Fibroblast of skin of left biceps (primary cell): ENCODE measurements around the gene KANSL1L.
"Not testable (repeated sequence)": the region's sequence is repeated elsewhere in the genome, so short reads cannot be mapped to it uniquely, and the experiment has no call there.

Source experiments
- DNase-seq, 2 experiments: peaks; one replicate each; pipeline ENCODE4 v3.0.0-alpha.2; 2013; ENCODE audit warnings: low read depth in 2 of 2

The KANSL1L gene

DNA sequence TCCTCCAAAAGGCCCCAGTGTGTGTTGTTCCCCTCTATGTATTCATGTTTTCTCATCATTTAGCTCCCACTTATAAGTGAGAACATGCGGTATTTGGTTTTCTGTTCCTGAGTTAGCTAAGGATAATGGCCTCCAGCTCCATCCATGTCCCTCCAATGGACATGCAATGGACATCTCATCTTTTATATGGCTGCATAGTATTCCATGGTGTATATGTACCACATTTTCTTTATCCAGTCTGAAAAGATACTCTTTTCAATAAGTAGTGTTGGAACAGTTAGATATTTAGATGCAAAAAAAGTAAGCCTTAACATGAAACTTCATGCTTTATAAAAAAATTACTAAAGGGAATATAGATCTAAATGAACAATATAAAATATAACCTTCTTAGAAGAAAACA lies 5.9 kb upstream of the KANSL1L start:
- DNase-seq, result not testable (repeated sequence)

DNA sequence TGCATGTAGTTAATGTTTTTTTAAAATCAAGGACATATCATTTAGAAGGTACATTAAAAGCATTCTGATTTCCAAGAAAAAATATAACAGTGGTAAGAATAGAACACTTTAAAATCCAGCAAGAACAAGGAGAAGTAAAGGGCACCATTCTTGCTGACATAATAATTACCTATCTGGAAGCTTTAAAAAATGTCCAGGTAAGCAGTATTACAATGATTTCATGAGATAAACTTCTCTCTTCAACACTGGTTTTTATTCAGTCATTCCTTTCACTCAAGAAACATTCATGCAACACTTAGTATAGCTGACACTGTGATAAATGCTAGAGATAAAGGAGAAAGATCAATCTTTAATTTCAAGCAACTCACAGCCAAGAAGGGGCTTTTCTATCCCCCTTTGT lies 2.9 kb upstream of the KANSL1L start:
- no peak for DNase-seq

DNA sequence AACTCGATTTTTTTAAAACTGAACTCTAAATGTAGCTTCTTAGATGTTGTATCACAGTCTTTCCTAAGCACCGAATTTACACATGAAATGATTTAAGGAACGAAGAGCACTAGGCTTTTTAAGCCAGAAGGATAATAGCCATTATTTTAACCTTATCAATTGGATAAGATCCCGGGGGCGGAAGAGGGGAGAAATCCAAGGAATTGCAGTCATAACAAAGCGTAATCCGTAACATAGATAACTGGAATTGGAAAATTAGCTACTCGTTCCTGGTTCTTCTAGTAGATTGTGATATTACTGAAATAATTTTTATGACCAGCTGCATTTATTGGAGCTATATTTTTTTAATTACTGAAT lies 988 bp upstream of the KANSL1L start:
- DNase-seq, result no peak

DNA sequence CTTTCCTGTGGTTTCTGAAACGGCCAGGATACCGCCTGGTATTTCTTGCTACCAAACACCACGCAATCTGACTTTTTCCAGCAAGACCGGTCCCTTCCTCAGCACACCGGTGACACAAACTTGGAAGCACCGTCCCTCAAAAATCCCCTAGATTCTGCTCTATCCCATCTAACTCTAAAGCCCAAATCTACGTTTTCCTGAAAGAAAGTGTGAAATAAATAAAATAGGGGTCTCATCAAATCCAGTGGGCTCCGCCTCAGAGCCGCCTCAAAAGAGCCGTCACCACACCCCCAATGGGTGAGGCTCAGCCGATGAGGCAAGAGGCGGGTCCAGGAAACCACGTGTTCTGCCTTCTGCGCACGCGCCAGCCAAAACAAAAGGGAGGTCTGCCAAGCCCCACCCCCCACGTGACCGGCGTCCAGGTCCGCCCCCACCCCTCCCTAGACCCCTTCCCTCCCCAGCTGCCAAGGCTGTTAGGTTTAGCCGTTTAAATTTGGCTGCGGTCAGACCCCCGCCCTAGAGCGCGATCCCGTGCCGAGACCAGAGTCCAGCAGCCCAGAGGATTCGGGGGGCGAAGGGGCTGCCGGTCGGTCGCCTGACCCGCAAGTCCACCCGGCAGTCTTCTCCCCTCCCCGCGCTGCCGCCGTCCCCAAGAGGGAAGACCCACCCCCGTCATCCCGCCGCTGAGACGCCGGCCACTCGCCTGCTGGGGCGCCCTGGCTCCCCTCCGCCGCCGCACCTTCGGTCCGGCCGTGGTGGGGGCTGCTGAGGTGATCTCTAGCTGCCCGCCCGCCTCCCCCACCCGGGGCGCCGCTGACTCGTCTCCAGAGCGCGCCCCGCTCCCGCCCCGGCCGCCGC lies 534 bp downstream of the KANSL1L start:
- peak; percentile 83 to 85 for DNase-seq

DNA sequence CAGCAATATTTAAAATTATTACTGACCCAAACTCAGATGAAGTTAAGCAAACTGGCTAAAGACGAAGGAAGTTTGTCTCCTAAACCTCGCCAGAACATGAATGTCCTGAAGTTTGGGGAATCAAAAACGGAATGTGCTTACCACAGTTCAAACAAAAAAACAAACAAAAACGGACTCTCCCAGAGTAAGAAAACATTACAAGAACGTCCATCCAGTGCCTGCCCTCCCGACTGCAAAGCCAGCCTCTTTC lies 1.1 kb downstream of the KANSL1L start:
- DNase-seq, result no peak

DNA sequence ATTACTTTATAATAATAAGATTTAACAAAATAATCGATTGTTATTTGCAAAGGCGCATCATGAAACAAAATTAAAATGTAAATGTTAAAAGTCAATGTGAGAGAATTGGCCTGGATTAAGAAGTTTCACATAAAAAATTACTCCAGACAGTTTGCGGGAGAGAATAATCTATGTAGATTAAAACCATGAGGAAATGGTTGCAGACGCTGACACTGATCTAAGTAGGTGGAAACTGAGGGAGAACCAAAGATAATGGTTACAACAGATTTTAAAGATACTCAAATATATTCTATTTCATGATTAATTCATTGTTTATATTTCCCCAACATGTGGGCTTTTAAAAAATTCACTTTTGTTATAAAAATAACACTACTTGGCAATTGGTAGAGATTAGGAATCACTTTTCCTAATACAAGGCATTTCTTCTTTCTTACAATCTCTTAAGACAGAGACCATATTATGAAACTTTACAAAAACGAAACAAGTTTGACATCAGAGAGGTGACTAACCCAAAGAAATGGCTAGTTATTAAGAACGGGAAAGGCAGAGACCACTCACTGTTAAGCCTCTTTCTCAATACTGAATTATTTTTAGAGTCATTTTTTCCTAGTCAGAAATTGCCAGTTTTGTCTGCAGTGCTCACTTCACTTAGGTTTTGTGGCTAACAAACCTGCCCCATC lies 1.6 kb downstream of the KANSL1L start:
- peak; percentile 18 to 24 for DNase-seq

DNA sequence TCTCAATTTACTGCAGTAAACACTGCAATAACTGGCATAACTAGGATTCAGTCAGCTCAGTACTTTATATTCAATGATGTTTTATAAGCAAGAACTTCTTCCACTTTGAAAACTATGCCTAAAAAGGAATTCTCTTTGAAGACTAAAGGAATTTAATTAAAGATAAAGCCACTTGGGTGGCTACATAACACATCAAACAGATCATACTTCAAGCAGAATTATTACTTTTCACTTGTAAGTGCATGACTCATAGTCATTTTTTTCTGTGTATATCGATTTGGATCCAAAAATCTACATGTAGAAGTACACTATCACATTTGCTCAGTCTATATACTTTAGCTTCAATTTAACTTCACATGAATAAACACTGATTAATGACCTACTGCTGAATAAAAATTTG lies 4.0 kb downstream of the KANSL1L start:
- DNase-seq, result no peak

DNA sequence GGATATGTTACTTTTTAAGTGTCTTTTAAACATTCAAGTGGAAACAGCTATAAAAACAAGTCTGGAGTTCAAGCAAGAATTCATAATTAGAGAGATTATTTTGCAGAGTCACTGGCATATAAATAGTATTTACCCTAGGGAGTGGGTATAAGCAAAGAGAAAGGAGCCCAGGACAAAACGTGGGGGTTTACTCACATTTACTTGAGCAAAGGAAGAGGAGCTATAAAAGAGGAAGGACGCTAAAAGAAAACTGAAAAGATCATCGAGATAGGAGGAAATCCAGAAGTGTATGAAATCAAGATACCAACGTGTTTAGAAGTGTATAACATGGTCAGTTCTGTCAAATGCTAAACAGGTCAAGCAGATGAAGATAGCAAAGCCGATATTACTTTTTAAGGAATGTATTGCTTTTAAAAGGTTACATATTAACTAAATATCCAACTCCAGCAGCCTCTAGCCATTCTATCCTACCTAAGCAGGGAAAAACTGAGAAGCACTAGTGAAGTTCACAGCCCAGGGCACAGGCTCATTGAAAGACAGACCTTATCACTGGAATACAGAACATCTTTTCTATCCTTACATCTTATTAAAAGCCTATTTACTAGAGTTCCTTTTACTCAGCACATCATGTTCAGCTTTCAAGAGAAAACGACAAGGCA lies 8.6 kb downstream of the KANSL1L start:
- no peak for DNase-seq

GRCh38 chr2:210159059-210159458 lies 12.2 kb downstream of the KANSL1L start:
- no peak for DNase-seq

GRCh38 chr2:210158236-210158635 lies 13.0 kb downstream of the KANSL1L start:
- DNase-seq, result no peak

DNA sequence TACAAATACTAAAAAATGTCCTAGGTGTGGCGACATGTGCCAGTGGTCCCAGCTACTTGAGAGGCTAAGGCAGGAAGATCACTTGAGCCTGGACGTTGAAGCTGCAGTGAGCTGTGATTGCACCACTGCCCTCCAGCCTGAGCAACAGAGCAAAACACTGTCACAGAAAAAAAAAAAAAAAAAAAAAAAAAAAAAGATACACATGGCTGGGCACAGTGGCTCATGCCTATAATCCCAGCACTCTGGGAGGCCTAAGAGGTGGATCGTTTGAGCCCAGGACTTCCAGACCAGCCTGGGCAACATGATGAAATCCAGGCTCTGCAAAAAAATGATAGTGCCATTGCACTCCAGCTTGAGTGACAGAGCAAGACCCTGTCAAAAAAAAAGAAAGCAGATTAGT lies 13.7 kb downstream of the KANSL1L start:
- DNase-seq, result no peak

DNA sequence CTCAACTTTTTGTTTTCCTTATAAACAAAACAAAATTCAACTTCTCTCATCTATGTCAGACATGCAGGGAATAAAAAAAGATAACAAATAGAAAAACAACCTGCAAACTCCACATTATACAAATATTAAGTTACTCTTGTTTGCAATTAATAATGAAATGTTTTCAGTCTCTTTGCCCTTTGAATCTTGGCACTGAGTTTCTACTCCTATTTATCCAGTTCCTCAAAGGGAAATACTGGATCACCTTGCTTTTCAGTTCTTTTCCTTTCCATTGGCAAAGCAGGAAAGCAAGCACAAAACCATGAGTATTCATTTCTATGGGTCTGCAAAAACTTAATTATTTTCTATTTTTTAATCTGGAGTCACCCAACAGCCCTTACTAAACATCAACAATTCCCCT lies 23.6 kb downstream of the KANSL1L start:
- no peak for DNase-seq

DNA sequence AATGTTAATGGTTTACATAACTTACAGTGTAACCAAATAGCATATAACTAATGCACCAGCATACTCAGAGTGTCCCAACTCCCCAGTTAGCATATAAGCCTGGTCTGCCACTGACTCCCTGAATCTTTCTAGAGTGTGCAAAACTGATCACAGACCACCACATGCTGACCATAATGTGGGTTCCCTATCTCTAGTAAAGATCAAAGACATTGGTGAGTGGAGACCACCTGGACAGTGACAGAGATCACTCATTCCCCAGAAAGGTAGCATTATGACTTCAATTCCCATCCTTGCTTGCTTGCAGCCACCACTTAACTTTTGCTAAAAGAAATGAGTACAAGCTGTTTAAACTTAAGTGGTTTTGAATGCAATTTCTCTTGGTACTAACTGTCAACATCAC lies 39.0 kb downstream of the KANSL1L start:
- no peak for DNase-seq

- no peak for DNase-seq
Observed at GRCh38 chr2:210128961-210129360, 42.2 kb downstream of the KANSL1L start.

GRCh38 chr2:210113614-210114235 lies 57.5 kb downstream of the KANSL1L start:
- no peak for DNase-seq

DNA sequence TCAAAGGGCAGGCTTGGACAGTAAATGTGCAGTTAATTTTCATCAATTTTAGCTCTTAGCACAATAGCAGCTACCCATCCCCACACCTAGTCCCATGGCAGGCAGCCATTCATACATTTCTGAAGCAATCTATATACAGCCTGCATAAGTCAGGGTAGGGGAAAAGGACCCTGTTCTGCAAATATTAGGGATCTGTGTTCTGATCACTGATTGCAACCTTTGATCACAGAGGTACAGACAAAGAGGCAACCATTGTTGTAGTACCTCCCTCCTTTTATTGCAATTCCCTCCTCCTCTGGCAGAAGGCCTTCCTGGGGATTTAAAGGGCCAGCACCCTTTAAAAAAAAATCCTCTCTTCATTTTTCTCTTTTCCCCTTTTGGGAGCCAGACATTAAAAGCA lies 58.3 kb downstream of the KANSL1L start:
- DNase-seq, result no peak

GRCh38 chr2:210099940-210100339 lies 71.3 kb downstream of the KANSL1L start:
- DNase-seq, result no peak

- DNase-seq, result no peak
Observed at GRCh38 chr2:210094787-210095186, 76.4 kb downstream of the KANSL1L start.

GRCh38 chr2:210092791-210093190 lies 78.4 kb downstream of the KANSL1L start:
- DNase-seq, result no peak

DNA sequence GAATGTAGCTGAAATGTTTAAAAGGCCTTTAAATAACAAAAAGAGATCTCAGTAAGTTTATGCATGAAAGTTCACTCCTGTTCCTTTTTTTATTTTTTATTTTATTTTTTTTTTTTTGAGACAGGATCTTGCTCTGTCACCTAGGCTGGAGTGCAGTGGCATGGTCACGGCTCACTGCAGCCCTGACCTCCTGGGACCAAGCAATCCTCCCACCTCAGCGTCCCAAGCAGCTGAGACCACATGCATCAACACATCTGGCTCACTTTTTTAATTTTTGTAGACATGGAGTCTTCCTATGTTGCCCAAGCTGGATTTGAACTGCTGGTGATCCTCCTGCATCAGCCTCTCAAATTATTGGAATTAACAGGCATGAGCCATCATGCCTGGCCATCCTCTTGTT lies 84.3 kb downstream of the KANSL1L start:
- DNase-seq, result no peak

- no peak for DNase-seq
Observed at GRCh38 chr2:210086292-210086691, 84.9 kb downstream of the KANSL1L start.

DNA sequence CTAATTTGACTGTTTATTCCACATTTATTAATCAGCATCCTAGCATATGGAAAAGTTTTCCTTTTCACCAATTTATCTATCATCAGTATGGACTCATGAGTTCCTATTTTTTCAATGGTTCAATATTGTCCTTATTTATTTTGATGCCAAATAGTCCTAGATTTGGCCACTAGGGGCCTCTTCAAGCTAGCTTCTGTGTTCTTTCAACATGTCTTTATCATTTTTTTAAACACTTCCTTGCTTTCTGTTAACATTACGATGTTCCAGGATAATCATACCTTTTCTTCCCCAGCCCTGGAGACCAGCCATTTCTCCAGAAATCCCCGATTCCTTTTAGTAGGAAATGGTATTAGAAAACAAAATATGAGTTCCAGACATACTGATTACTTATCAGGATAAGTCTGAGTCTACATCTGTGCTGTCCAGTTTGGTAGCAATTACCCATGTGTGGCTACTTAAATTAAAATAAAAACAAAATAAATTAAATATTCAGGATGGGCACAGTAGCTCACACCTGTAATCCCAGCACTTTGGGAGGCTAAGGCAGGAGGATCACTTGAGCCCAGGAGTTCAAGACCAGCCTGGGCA lies 98.2 kb downstream of the KANSL1L start:
- peak; percentile 6 to 7 for DNase-seq
